GM19372 (cell line): Measurements from ENCODE around the gene EZR.
"Not testable (repeated sequence)": the region's sequence is repeated elsewhere in the genome, so short reads cannot be mapped to it uniquely, and the experiment has no call there.

Experiments used
- ATAC-seq: cut with Tn5 transposase; IDR thresholded peaks from one replicate; pipeline ENCODE4 v1.9.1; 2021; ENCODE audit warnings: mild to moderate bottlenecking, low read depth, moderate library complexity; ENCODE audit not compliant: unreplicated experiment

The EZR gene

GRCh38 chr6:158799051-158799792, 19.9 kb downstream of the EZR start:
- ATAC-seq = no peak

- no peak for ATAC-seq
Observed at GRCh38 chr6:158798311-158798710, 20.9 kb downstream of the EZR start.

GRCh38 chr6:158797331-158798310, 21.5 kb downstream of the EZR start:
- ATAC-seq = no peak

- no peak for ATAC-seq
Observed at GRCh38 chr6:158796353-158796752, 22.8 kb downstream of the EZR start.

GRCh38 chr6:158795516-158795915, 23.7 kb downstream of the EZR start:
- no peak for ATAC-seq

GRCh38 chr6:158793432-158793831, 25.7 kb downstream of the EZR start:
- ATAC-seq = peak; percentile 70

GRCh38 chr6:158792505-158792904, 26.7 kb downstream of the EZR start:
- not testable (repeated sequence) for ATAC-seq

GRCh38 chr6:158791274-158791855, 27.8 kb downstream of the EZR start:
- ATAC-seq = no peak

GRCh38 chr6:158789115-158789917, 29.9 kb downstream of the EZR start:
- ATAC-seq = no peak

GRCh38 chr6:158787395-158787794, 31.8 kb downstream of the EZR start:
- ATAC-seq = no peak

- ATAC-seq = no peak
Observed at GRCh38 chr6:158786645-158787304, 32.4 kb downstream of the EZR start.

GRCh38 chr6:158785036-158785435, 34.1 kb downstream of the EZR start:
- ATAC-seq = no peak

GRCh38 chr6:158784505-158784904, 34.7 kb downstream of the EZR start:
- ATAC-seq = no peak

- ATAC-seq = no peak
Observed at GRCh38 chr6:158783851-158784250, 35.3 kb downstream of the EZR start.

GRCh38 chr6:158783167-158783450, 36.1 kb downstream of the EZR start:
- ATAC-seq = no peak

GRCh38 chr6:158782432-158783166, 36.6 kb downstream of the EZR start:
- ATAC-seq = no peak

- no peak for ATAC-seq
Observed at GRCh38 chr6:158781692-158782373, 37.3 kb downstream of the EZR start.

GRCh38 chr6:158780988-158781691, 38.0 kb downstream of the EZR start:
- no peak for ATAC-seq
